CD8-positive, alpha-beta memory T cell (primary cell): ENCODE measurements around the gene IFNA14. TPM values are rescaled to one million over a fixed set of nuclear protein-coding genes. Genes with fewer than 3 reads are reported as not detected.
A peak's percentile ranks its signal among the peaks of the same experiment; 100 is the strongest.
"Not testable (repeated sequence)": the region's sequence is repeated elsewhere in the genome, so short reads cannot be mapped to it uniquely, and the experiment has no call there.

ENCODE experiments used
- CTCF ChIA-PET: fragments of 350-600 bp; sonication (Branson Sonifier 250); formaldehyde crosslinking; loops from one replicate; lab custom pipeline; 2021; ENCODE audit warnings: antibody characterized with exemption; lab: Charles Lee
- POLR2A ChIA-PET: fragments of 350-600 bp; sonication (Branson Sonifier 250); formaldehyde crosslinking; loops from one replicate; lab custom pipeline; 2021; ENCODE audit warnings: antibody characterized with exemption; lab: Charles Lee
- DNase-seq, 5 donors: peaks; one replicate each; pipeline versions ENCODE4 v3.0.0 to v3.0.0-alpha.2; 2020 to 2022; ENCODE audit warnings: mixed read lengths in 1 of 5
- H3K27ac ChIP-seq: one replicate; pipeline ENCODE4 v1.7.0; 2013; ENCODE audit warnings: low read depth, mild to moderate bottlenecking, low read length, moderate library complexity
- H3K27me3 ChIP-seq: 2 replicates; pipeline ENCODE4 v1.7.0; 2013; ENCODE audit warnings: low read length, mild to moderate bottlenecking; ENCODE audit not compliant: insufficient read depth, poor library complexity, severe bottlenecking
- H3K36me3 ChIP-seq: 2 replicates; pipeline ENCODE4 v1.7.0; 2013; ENCODE audit warnings: mild to moderate bottlenecking, low read length, moderate library complexity; ENCODE audit not compliant: insufficient read depth
- H3K4me1 ChIP-seq: 2 replicates; pipeline ENCODE4 v1.7.0; 2013; ENCODE audit warnings: mild to moderate bottlenecking, low read length, moderate library complexity; ENCODE audit not compliant: insufficient read depth
- H3K4me3 ChIP-seq: 2 replicates; pipeline ENCODE4 v1.7.0; 2013; ENCODE audit warnings: mild to moderate bottlenecking, low read length
- H3K9me3 ChIP-seq: 2 replicates; pipeline ENCODE4 v1.7.0; 2013; ENCODE audit warnings: mild to moderate bottlenecking, low read length
- H3K27ac Mint-ChIP-seq, 8 donors: one replicate each; pipeline ENCODE4 v1.8.0; 2020 to 2021; ENCODE audit warnings: mixed read lengths in 8 of 8, mild to moderate bottlenecking in 6 of 8, inconsistent platforms in 3 of 8, moderate library complexity in 3 of 8
- H3K27me3 Mint-ChIP-seq, 2 donors: one replicate each; pipeline ENCODE4 v1.8.0; 2020 to 2021; ENCODE audit warnings: mixed read lengths in 2 of 2, mild to moderate bottlenecking in 1 of 2, moderate library complexity in 1 of 2
- H3K36me3 Mint-ChIP-seq, 3 donors: one replicate each; pipeline ENCODE4 v1.8.0; 2020 to 2021; ENCODE audit warnings: mixed read lengths in 3 of 3, inconsistent platforms in 1 of 3, mild to moderate bottlenecking in 1 of 3
- H3K4me1 Mint-ChIP-seq, 3 donors: one replicate each; pipeline ENCODE4 v1.8.0; 2020 to 2021; ENCODE audit warnings: mixed read lengths in 3 of 3, inconsistent platforms in 1 of 3, mild to moderate bottlenecking in 1 of 3
- H3K4me3 Mint-ChIP-seq, 7 donors: one replicate each; pipeline ENCODE4 v1.8.0; 2020 to 2021; ENCODE audit warnings: mixed read lengths in 7 of 7, mild to moderate bottlenecking in 6 of 7, moderate library complexity in 4 of 7, inconsistent platforms in 2 of 7
- H3K9me3 Mint-ChIP-seq, 5 donors: one replicate each; pipeline ENCODE4 v1.8.0; 2020 to 2022; ENCODE audit warnings: mixed read lengths in 5 of 5, mild to moderate bottlenecking in 3 of 5, moderate library complexity in 2 of 5, inconsistent platforms in 1 of 5
- polyA plus RNA-seq: library from polyadenylated mRNA; unstranded; fragments of 300-500 nt; fragmentation: Illumina TruSeq; gene quantifications from one replicate; pipeline ENCODE4 v1.2.3, GENCODE V29; 2021
- total RNA-seq, 2 experiments: library from RNA; stranded (reverse); gene quantifications; one replicate each; pipeline ENCODE4 v1.2.3, GENCODE V29; 2021

The IFNA14 gene
- total and polyA plus RNA-seq, 3 experiments from 2014 or later: not detected

DNA sequence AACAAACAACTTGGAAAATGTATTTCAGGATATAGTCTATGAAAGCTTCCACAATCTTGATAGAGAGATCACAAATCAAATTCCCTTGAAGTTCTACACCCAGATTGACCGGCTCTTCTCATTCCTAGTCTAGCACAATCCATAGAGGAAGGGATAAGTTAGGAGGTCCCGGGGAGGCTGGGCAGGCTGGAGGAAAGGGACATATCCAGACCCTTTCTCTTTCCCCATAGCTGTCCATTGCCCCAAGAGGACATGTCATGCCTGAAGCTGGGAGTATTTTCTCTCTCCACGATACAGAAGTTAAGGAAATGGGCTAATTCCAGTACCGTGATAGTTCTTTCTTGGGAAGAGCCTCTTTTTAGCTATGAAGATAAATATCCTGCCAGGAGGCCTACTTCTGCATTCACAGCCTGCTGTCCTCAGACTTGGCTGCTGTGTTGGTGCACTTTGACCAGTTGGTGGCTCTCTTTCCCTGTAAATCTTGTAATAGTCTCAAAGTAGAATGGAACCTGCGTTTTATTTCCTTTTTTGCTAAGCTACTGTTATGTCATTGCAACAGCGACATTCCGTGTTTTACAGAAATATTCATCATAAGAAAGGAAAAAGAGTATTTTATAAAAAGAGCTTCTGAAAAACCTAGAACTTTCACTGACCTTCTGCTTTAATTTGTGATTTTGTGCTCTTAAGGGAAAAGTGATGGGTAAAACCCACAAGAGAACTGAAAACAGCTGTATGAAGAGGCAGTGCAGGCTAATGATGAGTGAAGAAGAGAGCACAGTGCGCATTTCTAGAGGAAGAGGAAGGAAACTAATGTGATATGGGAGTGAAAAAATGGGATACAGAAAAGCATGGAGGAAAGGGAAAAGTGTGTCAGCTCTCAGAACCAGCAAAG lies 4.1 kb downstream of the IFNA14 start:
- DNase-seq: peak in 2 of 5 donors; percentile 21 to 39
- H3K4me3 ChIP-seq, H3K36me3 Mint-ChIP-seq, H3K9me3 Mint-ChIP-seq, H3K9me3 ChIP-seq, H3K4me1 ChIP-seq, H3K27ac ChIP-seq, H3K36me3 ChIP-seq, H3K27me3 ChIP-seq: not testable (repeated sequence)
- POLR2A ChIA-PET: interaction anchor here (0.6 kb wide), 1 partner anchor 567 kb away, joined by 4 read pairs; the partner anchor contains the start of gene MTAP
- Mint-ChIP-seq H3K27ac (peak overlapping the region in 1 of 8 donors; percentile 74), H3K27me3 (peaks cover 13 to 22% of the 10 kb centered on the region in 2 donors), H3K4me1 (peaks cover 9 to 13% (median 12%) of the 10 kb centered on the region in 3 donors), H3K4me3 (peak overlapping the region; percentile 25 to 61 (median 48))
- CTCF ChIA-PET: interaction anchor here (0.6 to 2.1 kb wide), 24 partner anchors 10 to 555 kb away, joined by 3 to 11 read pairs (median 4); no protein-coding TSS in a partner anchor

DNA sequence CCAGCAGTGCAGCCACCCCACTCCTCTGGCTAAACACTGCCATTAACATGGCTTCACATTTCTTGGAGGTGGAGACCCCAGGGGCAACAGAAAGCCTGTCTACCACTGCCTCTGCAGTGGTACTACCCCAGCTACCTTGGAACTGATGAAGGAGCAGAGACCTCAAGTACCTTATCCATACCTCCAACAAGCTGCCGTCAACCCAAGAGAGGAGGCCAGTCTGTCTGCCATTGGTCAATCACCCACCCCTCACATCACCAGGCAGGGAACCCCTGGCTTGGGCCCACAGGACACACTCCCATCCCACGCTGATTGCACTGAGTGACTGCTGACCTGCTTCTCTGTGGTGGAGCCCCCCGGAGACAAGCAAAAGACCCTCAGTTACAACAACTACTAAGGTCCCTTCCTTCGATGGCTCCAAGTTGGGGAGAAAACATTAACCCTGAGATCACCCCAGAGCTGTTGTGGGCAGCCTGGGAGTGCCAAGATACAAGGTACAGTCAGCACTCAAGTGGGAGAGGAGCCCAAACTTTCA lies 5.6 kb downstream of the IFNA14 start:
- peaks cover 9 to 13% (median 12%) of the 10 kb centered on the region in 3 donors for H3K4me1 Mint-ChIP-seq
- peaks cover 9 to 17% of the 10 kb centered on the region in 2 donors for H3K27me3 Mint-ChIP-seq
- no peaks in the 10 kb centered on the region for H3K36me3 ChIP-seq
- H3K4me1 ChIP-seq: peaks cover 5% of the 10 kb centered on the region
- H3K9me3 Mint-ChIP-seq: no peaks in the 10 kb centered on the region
- ChIA-PET POLR2A (no interaction called here), CTCF (interaction anchor here (1.3 to 2.1 kb wide), 2 partner anchors 25 to 51 kb away, joined by 3 to 5 read pairs; no protein-coding TSS in a partner anchor)
- no peak overlapping the region for H3K4me3 Mint-ChIP-seq
- no peaks in the 10 kb centered on the region for H3K9me3 ChIP-seq
- no peak for DNase-seq
- H3K36me3 Mint-ChIP-seq: no peaks in the 10 kb centered on the region
- H3K27ac ChIP-seq: no peak overlapping the region
- no peak overlapping the region for H3K27ac Mint-ChIP-seq
- no peaks in the 10 kb centered on the region for H3K27me3 ChIP-seq
- H3K4me3 ChIP-seq: no peak overlapping the region

DNA sequence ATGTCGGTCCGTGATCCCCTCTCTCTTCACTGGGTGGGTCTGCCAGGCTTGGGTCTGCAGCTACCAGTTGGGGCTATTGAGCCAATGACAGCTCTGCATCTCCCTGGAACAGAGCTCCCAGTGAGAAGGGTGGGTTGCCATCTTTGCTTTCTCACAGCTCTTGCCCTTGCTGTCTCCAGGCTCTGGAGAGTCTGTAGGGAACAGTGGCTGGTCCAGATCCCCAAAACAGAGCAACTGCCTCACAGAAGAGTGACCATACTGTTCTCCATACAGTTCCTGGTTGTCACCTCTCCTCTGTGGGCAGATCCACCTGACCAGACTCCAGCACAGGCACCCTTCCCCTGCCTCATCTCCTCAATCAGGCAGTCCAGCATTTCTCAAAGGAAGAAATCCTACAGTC lies 6.5 kb downstream of the IFNA14 start:
- H3K4me1 ChIP-seq: peaks cover 5% of the 10 kb centered on the region
- POLR2A ChIA-PET: no interaction called here
- H3K9me3 ChIP-seq: no peaks in the 10 kb centered on the region
- H3K27me3 ChIP-seq: no peaks in the 10 kb centered on the region
- H3K36me3 ChIP-seq: no peaks in the 10 kb centered on the region
- Mint-ChIP-seq H3K9me3 (no peaks in the 10 kb centered on the region), H3K4me3 (no peak overlapping the region), H3K27me3 (peaks cover 9 to 12% of the 10 kb centered on the region in 2 donors), H3K27ac (no peak overlapping the region), H3K36me3 (no peaks in the 10 kb centered on the region), H3K4me1 (peaks cover 9 to 13% (median 12%) of the 10 kb centered on the region in 3 donors)
- DNase-seq: no peak
- H3K4me3 ChIP-seq: no peak overlapping the region
- H3K27ac ChIP-seq: no peak overlapping the region
- CTCF ChIA-PET: no interaction called here

DNA sequence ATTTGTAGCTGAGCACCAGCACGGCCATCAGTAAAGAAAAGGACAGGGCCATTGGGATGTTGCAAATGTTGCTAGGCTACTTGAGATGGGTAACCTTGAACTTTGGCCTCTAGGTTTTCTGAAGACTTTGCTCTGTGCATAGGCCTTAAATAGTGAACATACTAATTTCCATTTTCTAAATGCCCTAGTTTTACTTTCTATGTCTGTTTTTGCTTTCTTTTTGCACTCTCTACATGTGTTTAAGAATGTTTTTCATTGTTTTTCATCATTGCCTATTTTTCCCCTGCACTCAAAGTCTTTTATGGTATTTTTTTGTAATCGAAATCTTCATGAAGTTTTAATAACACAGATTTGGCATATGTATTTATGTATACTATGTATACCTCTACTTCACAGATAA lies 11.7 kb downstream of the IFNA14 start, which contains the start of gene IFNA17:
IFNA17 (minus strand) TSS at position 101 of the 400 bp plus-strand sequence; CDS start at position 52, 49 bp downstream.
- DNase-seq: no peak
- H3K27ac ChIP-seq: no peak within 1 kb of the TSS
- POLR2A ChIA-PET: no interaction called here
- Mint-ChIP-seq H3K9me3 (no peaks in the 10 kb centered on the region), H3K27ac (peak within 1 kb of the TSS in 1 of 8 donors; percentile 40), H3K4me1 (no peaks in the 10 kb centered on the region), H3K27me3 (peaks cover 6 to 17% of the 10 kb centered on the region in 2 donors), H3K36me3 (no peaks in the 10 kb centered on the region), H3K4me3 (no peak within 1 kb of the TSS)
- H3K4me1 ChIP-seq: no peaks in the 10 kb centered on the region
- H3K9me3 ChIP-seq: no peaks in the 10 kb centered on the region
- H3K27me3 ChIP-seq: no peaks in the 10 kb centered on the region
- CTCF ChIA-PET: no interaction called here
- H3K4me3 ChIP-seq: no peak within 1 kb of the TSS
- H3K36me3 ChIP-seq: no peaks in the 10 kb centered on the region

DNA sequence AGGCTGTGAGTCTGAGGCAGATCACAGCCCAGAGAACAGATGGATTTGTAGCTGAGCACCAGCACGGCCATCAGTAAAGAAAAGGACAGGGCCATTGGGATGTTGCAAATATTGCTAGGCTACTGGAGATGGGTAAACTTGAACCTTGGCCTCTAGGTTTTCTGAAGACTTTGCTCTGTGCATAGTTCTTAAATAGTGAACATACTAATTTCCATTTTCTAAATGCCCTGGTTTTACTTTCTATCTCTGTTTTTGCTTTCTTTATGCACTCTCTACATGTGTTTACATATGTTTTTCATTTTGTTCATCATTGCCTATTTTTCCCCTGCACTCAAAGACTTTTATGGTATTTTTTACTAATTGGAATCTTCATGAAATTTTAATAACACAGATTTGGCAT lies 22.6 kb downstream of the IFNA14 start, which contains the start of gene IFNA16:
IFNA16 (minus strand) TSS at position 101 of the 400 bp plus-strand sequence; CDS start at position 95, 6 bp downstream.
- H3K4me1 Mint-ChIP-seq, H3K4me1 ChIP-seq, H3K9me3 ChIP-seq, DNase-seq, CTCF ChIA-PET, H3K4me3 Mint-ChIP-seq, H3K27me3 ChIP-seq, POLR2A ChIA-PET, H3K4me3 ChIP-seq, H3K27ac Mint-ChIP-seq, H3K27ac ChIP-seq, H3K9me3 Mint-ChIP-seq, H3K36me3 ChIP-seq, H3K36me3 Mint-ChIP-seq: not testable (repeated sequence)
- H3K27me3 Mint-ChIP-seq: peaks cover 15 to 57% of the 10 kb centered on the region in 2 donors

DNA sequence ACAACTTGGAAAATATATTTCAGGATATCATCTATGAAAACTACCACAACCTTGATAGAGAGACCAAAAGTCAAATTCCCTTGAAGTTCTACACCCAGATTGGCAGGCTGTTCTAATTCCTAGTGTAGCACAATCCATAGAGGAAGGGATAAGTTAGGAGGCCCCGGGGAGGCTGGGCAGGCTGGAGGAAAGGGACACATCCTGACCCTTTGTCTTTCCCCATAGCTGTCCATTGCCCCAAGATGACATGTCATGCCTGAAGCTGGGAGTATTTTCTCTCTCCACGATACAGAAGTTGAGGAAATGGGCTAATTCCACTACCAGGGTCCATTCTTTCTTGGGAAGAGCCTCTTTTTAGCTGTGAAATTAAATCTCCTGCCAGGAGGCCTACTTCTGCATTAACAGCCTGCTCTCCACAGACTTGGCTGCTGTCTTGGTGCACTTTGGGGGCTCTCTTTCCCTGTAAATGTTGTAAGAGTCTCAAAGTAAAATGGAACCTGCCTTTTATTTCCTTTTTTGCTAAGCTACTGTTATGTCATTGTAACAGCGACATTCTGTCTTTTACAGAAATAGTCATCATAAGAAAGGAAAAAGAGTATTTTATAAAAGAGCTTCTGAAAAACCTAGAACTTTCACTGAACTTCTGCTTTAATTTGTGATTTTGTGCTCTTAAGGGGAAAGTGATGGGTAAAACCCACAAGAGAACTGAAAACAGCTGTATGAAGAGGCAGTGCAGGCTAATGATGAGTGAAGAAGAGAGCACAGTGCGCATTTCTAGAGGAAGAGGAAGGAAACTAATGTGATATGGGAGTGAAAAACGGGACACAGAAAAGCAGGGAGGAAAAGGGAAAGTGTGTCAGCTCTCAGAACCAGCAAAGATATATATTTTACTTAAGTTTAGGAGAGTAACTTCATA lies 26.1 kb downstream of the IFNA14 start:
- POLR2A ChIA-PET: not testable (repeated sequence)
- H3K4me3 Mint-ChIP-seq: peak overlapping the region in 4 of 7 donors; percentile 25 to 64 (median 38)
- CTCF ChIA-PET: interaction anchor here (1.3 to 2.8 kb wide), 2 partner anchors 18 to 60 kb away, joined by 3 to 10 read pairs; no protein-coding TSS in a partner anchor

DNA sequence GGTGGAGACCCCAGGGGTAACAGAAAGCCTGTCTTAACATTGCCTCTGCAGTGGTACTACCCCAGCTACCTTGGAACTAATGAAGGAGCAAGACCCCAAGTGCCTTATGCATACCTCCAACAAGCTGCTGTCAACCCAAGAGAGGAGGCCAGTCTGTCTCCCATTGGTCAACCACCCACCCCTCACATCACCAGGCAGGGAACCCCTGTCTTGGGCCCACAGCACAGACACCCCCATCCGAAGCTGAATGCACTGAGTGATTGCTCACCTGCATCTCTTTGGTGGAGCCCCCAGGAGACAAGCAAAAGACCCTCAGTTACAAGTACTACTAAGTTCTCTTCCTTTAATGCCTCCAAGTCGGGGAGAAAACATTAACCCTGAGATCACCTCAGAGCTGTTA lies 27.6 kb downstream of the IFNA14 start:
- DNase-seq, H3K9me3 ChIP-seq, H3K36me3 Mint-ChIP-seq, H3K4me1 ChIP-seq, POLR2A ChIA-PET, H3K4me1 Mint-ChIP-seq, H3K27ac ChIP-seq, H3K4me3 Mint-ChIP-seq, H3K36me3 ChIP-seq, H3K9me3 Mint-ChIP-seq, H3K27me3 ChIP-seq, H3K27ac Mint-ChIP-seq, H3K4me3 ChIP-seq: not testable (repeated sequence)
- CTCF ChIA-PET: interaction anchor here (1.3 to 2.8 kb wide), 2 partner anchors 17 to 58 kb away, joined by 3 to 10 read pairs; no protein-coding TSS in a partner anchor
- peaks cover 4 to 20% of the 10 kb centered on the region in 2 donors for H3K27me3 Mint-ChIP-seq

More for the DNA sequence above, 26.1 kb downstream of the IFNA14 start:
- H3K27ac Mint-ChIP-seq, H3K27me3 ChIP-seq, H3K36me3 Mint-ChIP-seq, DNase-seq, H3K4me1 ChIP-seq, H3K27ac ChIP-seq, H3K9me3 ChIP-seq, H3K36me3 ChIP-seq, H3K4me1 Mint-ChIP-seq, H3K4me3 ChIP-seq, H3K9me3 Mint-ChIP-seq: not testable (repeated sequence)
- H3K27me3 Mint-ChIP-seq: peaks cover 3 to 30% of the 10 kb centered on the region in 2 donors
